Aorta (tissue), 5 donors: Measurements from ENCODE around the gene TSPO. TPM values are rescaled to one million over a fixed set of nuclear protein-coding genes. Genes with fewer than 3 reads are reported as not detected.

Experiments used
- ATAC-seq: fragments of 200-7000 bp; cut with Tn5 transposase; one replicate; pipeline ENCODE4 v1.9.1; 2022; ENCODE audit warnings: moderate library complexity; ENCODE audit not compliant: low FRiP score
- DNase-seq, 2 donors: peaks; one replicate each; pipeline ENCODE4 v3.0.0-alpha.2; 2020
- H3K27ac ChIP-seq, 2 donors: one replicate each; pipeline ENCODE4 v1.5.1; 2013; ENCODE audit warnings: low read length in 2 of 2, mild to moderate bottlenecking in 2 of 2, moderate library complexity in 2 of 2, control low read depth in 1 of 2, inconsistent platforms in 1 of 2, low read depth in 1 of 2
- H3K27me3 ChIP-seq, 2 donors: one replicate each; pipeline ENCODE4 v1.6.1; 2013; ENCODE audit warnings: control low read depth in 1 of 2, low read length in 1 of 2, mild to moderate bottlenecking in 1 of 2, moderate library complexity in 1 of 2; ENCODE audit not compliant: insufficient read depth in 2 of 2, control insufficient read depth in 1 of 2
- H3K36me3 ChIP-seq, 2 donors: one replicate each; pipeline ENCODE4 v1.6.1; 2013; ENCODE audit warnings: control low read depth in 1 of 2, low read length in 1 of 2, mild to moderate bottlenecking in 1 of 2; ENCODE audit not compliant: insufficient read depth in 2 of 2, control insufficient read depth in 1 of 2
- H3K4me1 ChIP-seq, 2 donors: one replicate each; pipeline ENCODE4 v1.6.1; 2013; ENCODE audit warnings: low read length in 2 of 2, control low read depth in 1 of 2, mild to moderate bottlenecking in 1 of 2, moderate library complexity in 1 of 2; ENCODE audit not compliant: insufficient read depth in 2 of 2, control insufficient read depth in 1 of 2
- H3K4me3 ChIP-seq, 2 donors: one replicate each; pipeline ENCODE4 v1.5.1; 2013; ENCODE audit warnings: low read length in 2 of 2, control low read depth in 1 of 2, mild to moderate bottlenecking in 1 of 2
- H3K9me3 ChIP-seq: one replicate; pipeline ENCODE4 v1.6.1; 2013; ENCODE audit warnings: mild to moderate bottlenecking, low read length; ENCODE audit not compliant: control insufficient read depth
- WGBS, 2 donors: extraction: QIAGEN DNeasy Blood & Tissue Kit; methylation state at CpG; one replicate each; pipeline ENCODE4 v1.1.7; 2013; 5-methylcytosine and 5-hydroxymethylcytosine counted together
- intact Hi-C, 2 donors: fragments of 100-400 bp; cut with DNase I; formaldehyde crosslinking; loops; one replicate each; pipeline versions ENCODE4 v1.14.2 to v1.15.0; 2022
- polyA plus RNA-seq, 2 donors: library from polyadenylated mRNA; stranded (reverse); fragments of 200-250 nt; gene quantifications; one replicate each; pipeline ENCODE4 v1.2.3, GENCODE V29; 2013
- total RNA-seq, 2 donors: library from RNA; stranded (reverse); fragmentation: NEBNext Ultra II Directional; extraction: Animal tissue kit (Norgen Biotek cat#: 25700); gene quantifications; one replicate each; pipeline ENCODE4 v1.2.1, GENCODE V29; 2021
- donor health status: healthy with polysubstance abuse.
- donor health status: Bipolar disorder and iron deficiency.
- donor health status: DM: no; HTN: no; CAD: no.
- donor health status: DM: no; HTN: no; CAD: no.
- donor health status: DM: yes; HTN: yes; CAD: no.

Gene TSPO
- total and polyA plus RNA-seq, 4 donors = 88.7 to 311 (median 204) TPM

DNA sequence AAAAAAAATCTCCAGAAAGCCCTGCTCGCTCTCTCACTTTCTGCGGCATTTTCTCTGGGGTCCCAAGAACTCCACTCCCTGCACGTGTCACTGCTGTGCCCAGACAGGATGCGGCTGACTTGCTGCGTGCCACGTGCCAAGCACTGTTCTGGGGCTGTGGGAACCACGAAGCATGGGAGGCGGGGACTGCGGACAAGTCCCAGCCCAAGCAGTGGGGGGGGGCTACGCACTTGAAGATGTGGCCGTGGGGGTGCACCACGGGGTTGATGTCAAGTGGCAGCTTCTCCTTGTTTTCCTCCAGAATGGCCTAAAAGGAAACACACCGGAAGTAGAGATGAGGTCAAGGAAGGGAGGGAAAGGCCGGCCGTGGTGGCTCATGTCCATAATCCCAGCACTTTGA, 24.7 kb downstream of the TSPO start:
- Histone ChIP-seq H3K4me3 (no peak overlapping the region), H3K36me3 (peaks cover 0 to 6% of the 10 kb centered on the region in 2 donors), H3K4me1 (no peaks in the 10 kb centered on the region), H3K9me3 (no peaks in the 10 kb centered on the region), H3K27me3 (no peaks in the 10 kb centered on the region), H3K27ac (no peak overlapping the region)
- intact Hi-C loops = no loop called here
- ATAC-seq (no peak), DNase-seq (peak; percentile 37 to 47)
- WGBS, 2 donors = 91 to 94% methylated on average over 15 of the region's 15 CpGs

GRCh38 chr22:43177479-43177878, 26.1 kb downstream of the TSPO start:
- H3K4me3 ChIP-seq = no peak overlapping the region
- intact Hi-C loops = no loop called here
- H3K27ac ChIP-seq = no peak overlapping the region
- peaks cover 0 to 6% of the 10 kb centered on the region in 2 donors for H3K36me3 ChIP-seq
- 92 to 93% methylated on average over 7 of the region's 7 CpGs for WGBS, 2 donors
- no peaks in the 10 kb centered on the region for H3K27me3 ChIP-seq
- H3K4me1 ChIP-seq = no peaks in the 10 kb centered on the region
- H3K9me3 ChIP-seq = no peaks in the 10 kb centered on the region
- peak; percentile 36 to 78 for DNase-seq
- ATAC-seq = no peak

- ATAC-seq = no peak
- Histone ChIP-seq H3K9me3 (no peaks in the 10 kb centered on the region), H3K4me3 (no peak overlapping the region), H3K27ac (no peak overlapping the region), H3K27me3 (no peaks in the 10 kb centered on the region), H3K36me3 (no peaks in the 10 kb centered on the region), H3K4me1 (no peaks in the 10 kb centered on the region)
- DNase-seq = peak in 1 of 2 donors; percentile 41
- 94 to 95% methylated on average over 25 of the region's 25 CpGs for WGBS, 2 donors
- intact Hi-C loops = no loop called here
Measured at GRCh38 chr22:43179146-43179910, 28.0 kb downstream of the TSPO start.

- 97 to 100% methylated on average over 15 of the region's 15 CpGs for WGBS, 2 donors
Measured at GRCh38 chr22:43179911-43180195, 28.5 kb downstream of the TSPO start.

DNA sequence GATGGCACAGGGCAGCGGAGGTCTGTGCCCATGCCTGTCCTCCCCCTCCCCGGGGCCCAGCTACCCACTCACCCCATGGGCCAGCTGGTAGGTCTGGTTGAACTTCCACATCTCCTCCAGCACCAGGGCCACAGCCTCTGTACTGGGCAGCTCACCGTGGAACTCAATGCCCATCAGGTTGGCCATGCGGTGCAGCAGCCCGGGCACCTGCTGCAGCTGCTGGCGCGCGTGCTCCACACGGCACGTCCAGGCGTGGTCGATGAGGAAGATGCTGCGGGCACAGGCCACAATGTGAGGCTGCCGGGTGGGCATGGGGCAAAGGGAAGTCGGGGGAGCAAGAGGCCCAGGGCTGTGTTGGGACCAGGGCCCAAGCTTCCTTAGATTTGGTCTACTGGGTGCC, 29.3 kb downstream of the TSPO start:
- H3K9me3 ChIP-seq = no peaks in the 10 kb centered on the region
- H3K36me3 ChIP-seq = no peaks in the 10 kb centered on the region
- H3K27me3 ChIP-seq = no peaks in the 10 kb centered on the region
- no peaks in the 10 kb centered on the region for H3K4me1 ChIP-seq
- no peak overlapping the region for H3K4me3 ChIP-seq
- peak in 1 of 2 donors; percentile 31 for DNase-seq
- intact Hi-C loops = no loop called here
- no peak overlapping the region for H3K27ac ChIP-seq
- ATAC-seq = no peak
- 92 to 93% methylated on average over 15 of the region's 15 CpGs for WGBS, 2 donors

More at GRCh38 chr22:43179911-43180195, 28.5 kb downstream of the TSPO start:
- Histone ChIP-seq H3K9me3 (no peaks in the 10 kb centered on the region), H3K4me1 (no peaks in the 10 kb centered on the region), H3K4me3 (no peak overlapping the region), H3K36me3 (no peaks in the 10 kb centered on the region), H3K27me3 (no peaks in the 10 kb centered on the region), H3K27ac (no peak overlapping the region)
- intact Hi-C loops = no loop called here
- ATAC-seq (no peak), DNase-seq (no peak)

- H3K27me3 ChIP-seq = no peaks in the 10 kb centered on the region
- ATAC-seq = no peak
- 92 to 94% methylated on average over 13 of the region's 13 CpGs for WGBS, 2 donors
- DNase-seq = peak in 1 of 2 donors; percentile 28
- H3K36me3 ChIP-seq = no peaks in the 10 kb centered on the region
- no peak overlapping the region for H3K27ac ChIP-seq
- H3K4me3 ChIP-seq = no peak overlapping the region
- intact Hi-C loops = no loop called here
- H3K4me1 ChIP-seq = no peaks in the 10 kb centered on the region
- no peaks in the 10 kb centered on the region for H3K9me3 ChIP-seq
Measured at GRCh38 chr22:43181321-43182076, 30.1 kb downstream of the TSPO start.

DNA sequence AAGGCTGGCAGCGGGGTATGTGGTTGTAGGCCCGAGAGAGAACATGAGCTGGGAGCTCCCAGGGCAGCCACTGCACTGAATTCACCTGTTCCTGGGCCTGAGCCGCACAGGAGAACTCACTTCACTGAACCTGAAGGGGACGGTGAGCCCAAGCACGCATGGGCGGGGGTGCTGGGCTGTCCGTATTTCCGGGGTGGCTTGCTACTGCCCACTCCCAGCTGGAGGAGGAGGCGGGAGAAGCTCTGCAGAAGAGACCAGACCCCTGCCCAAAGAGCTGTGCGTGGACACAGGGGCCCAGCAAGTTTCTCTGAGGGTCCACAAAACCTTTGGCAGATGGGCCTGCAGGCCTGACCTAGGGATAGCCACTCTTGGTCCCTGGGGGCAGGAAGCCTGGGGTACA, 30.8 kb downstream of the TSPO start:
- H3K27ac ChIP-seq = no peak overlapping the region
- H3K9me3 ChIP-seq = no peaks in the 10 kb centered on the region
- no peaks in the 10 kb centered on the region for H3K4me1 ChIP-seq
- no peaks in the 10 kb centered on the region for H3K36me3 ChIP-seq
- ATAC-seq = no peak
- no peak overlapping the region for H3K4me3 ChIP-seq
- intact Hi-C loops = no loop called here
- H3K27me3 ChIP-seq = no peaks in the 10 kb centered on the region
- WGBS, 2 donors = 90 to 95% methylated on average over 10 of the region's 10 CpGs
- DNase-seq = peak in 1 of 2 donors; percentile 22

- intact Hi-C loops = no loop called here
- no peaks in the 10 kb centered on the region for H3K36me3 ChIP-seq
- H3K4me3 ChIP-seq = no peak overlapping the region
- no peaks in the 10 kb centered on the region for H3K4me1 ChIP-seq
- peak in 1 of 2 donors; percentile 36 for DNase-seq
- no peak overlapping the region for H3K27ac ChIP-seq
- H3K9me3 ChIP-seq = no peaks in the 10 kb centered on the region
- ATAC-seq = no peak
- 96 to 97% methylated on average over 17 of the region's 17 CpGs for WGBS, 2 donors
- H3K27me3 ChIP-seq = no peaks in the 10 kb centered on the region
Measured at GRCh38 chr22:43182726-43183125, 31.4 kb downstream of the TSPO start.
